GM23338 (cell line): ENCODE data around the gene TTC22. TPM values are rescaled to one million over a fixed set of nuclear protein-coding genes. Genes with fewer than 3 reads are reported as not detected.

Experiments used
- ATAC-seq: fragments of 200-7000 bp; cut with Tn5 transposase; 3 replicates; pipeline ENCODE4 v1.9.1; 2020
- DNase-seq: peaks from one replicate; pipeline ENCODE4 v3.0.0-alpha.2; 2015; ENCODE audit warnings: low spot score
- H2AFZ ChIP-seq: fragments of 200-600 bp; sonication (generic); 2 replicates; pipeline ENCODE4 v1.8.0; 2016; ENCODE audit warnings: antibody characterized with exemption, mild to moderate bottlenecking, moderate library complexity
- H3F3A ChIP-seq: fragments of 200-600 bp; sonication (generic); replicated peaks from 2 replicates; pipeline ENCODE4 v1.8.0; 2017; ENCODE audit warnings: antibody characterized with exemption, mixed run types, low read depth
- H3K27ac ChIP-seq: fragments of 200-600 bp; sonication (generic); 2 replicates; pipeline ENCODE4 v1.6.1; 2016; ENCODE audit warnings: low read depth
- H3K27me3 ChIP-seq: fragments of 200-600 bp; sonication (generic); 2 replicates; pipeline ENCODE4 v1.8.0; 2016; ENCODE audit warnings: mild to moderate bottlenecking, mixed run types, moderate library complexity; ENCODE audit not compliant: insufficient read depth
- H3K36me3 ChIP-seq: fragments of 200-600 bp; sonication (generic); 2 replicates; pipeline ENCODE4 v1.8.0; 2016; ENCODE audit warnings: mild to moderate bottlenecking; ENCODE audit not compliant: insufficient read depth
- H3K4me1 ChIP-seq: fragments of 200-600 bp; sonication (generic); 2 replicates; pipeline ENCODE4 v1.8.0; 2016; ENCODE audit warnings: mild to moderate bottlenecking, moderate library complexity; ENCODE audit not compliant: insufficient read depth
- H3K4me2 ChIP-seq: fragments of 200-600 bp; sonication (generic); 2 replicates; pipeline ENCODE4 v1.7.1; 2017; ENCODE audit warnings: mixed run types
- H3K4me3 ChIP-seq: fragments of 200-600 bp; sonication (generic); 2 replicates; pipeline ENCODE4 v1.6.1; 2016; ENCODE audit warnings: mixed run types
- H3K79me2 ChIP-seq: fragments of 200-600 bp; sonication (generic); replicated peaks from 2 replicates; pipeline ENCODE4 v1.8.0; 2017; ENCODE audit warnings: mild to moderate bottlenecking; ENCODE audit not compliant: insufficient read depth
- H3K9me2 ChIP-seq: fragments of 200-600 bp; sonication (generic); 2 replicates; pipeline ENCODE4 v1.8.0; 2017; ENCODE audit not compliant: insufficient read depth
- H4K20me1 ChIP-seq: fragments of 200-600 bp; sonication (generic); replicated peaks from 2 replicates; pipeline ENCODE4 v1.8.0; 2017; ENCODE audit warnings: mild to moderate bottlenecking; ENCODE audit not compliant: insufficient read depth
- H3K27ac Mint-ChIP-seq: 2 replicates; pipeline ENCODE4 v1.8.0; 2020; ENCODE audit warnings: inconsistent platforms, mild to moderate bottlenecking, moderate library complexity, mixed read lengths
- H3K27me3 Mint-ChIP-seq: 3 replicates; pipeline ENCODE4 v1.8.0; 2022; ENCODE audit warnings: low read depth, mild to moderate bottlenecking, moderate library complexity, mixed read lengths, inconsistent platforms; ENCODE audit not compliant: insufficient read depth, poor library complexity
- H3K36me3 Mint-ChIP-seq: 3 replicates; pipeline ENCODE4 v1.8.0; 2021; ENCODE audit warnings: low read depth, mild to moderate bottlenecking, inconsistent platforms, moderate library complexity, mixed read lengths
- H3K4me1 Mint-ChIP-seq: 3 replicates; pipeline ENCODE4 v1.8.0; 2020; ENCODE audit warnings: mild to moderate bottlenecking, inconsistent platforms, mixed read lengths
- H3K4me3 Mint-ChIP-seq: 3 replicates; pipeline ENCODE4 v1.8.0; 2021; ENCODE audit warnings: moderate library complexity, mild to moderate bottlenecking, inconsistent platforms, mixed read lengths
- H3K9me3 Mint-ChIP-seq: 3 replicates; pipeline ENCODE4 v1.8.0; 2020; ENCODE audit warnings: moderate library complexity, mild to moderate bottlenecking, inconsistent platforms, mixed read lengths
- CTCF ChIP-seq, 2 experiments: fragments of 200-600 bp in 1 of 2; sonication (generic) in 1 of 2; conservative IDR thresholded peaks; 2 replicates each; pipeline versions ENCODE4 v1.5.1 to v1.6.1; 2016 to 2017; ENCODE audit warnings: antibody characterized with exemption in 2 of 2, low read depth in 2 of 2, mild to moderate bottlenecking in 2 of 2, moderate library complexity in 1 of 2
- ETS1 ChIP-seq: IDR thresholded peaks from 2 replicates; pipeline ENCODE4 v1.6.1; 2016; ENCODE audit warnings: antibody characterized with exemption
- EZH2 ChIP-seq: fragments of 200-600 bp; sonication (generic); IDR thresholded peaks from one replicate; pipeline ENCODE4 v1.8.0; 2017; ENCODE audit warnings: antibody characterized with exemption, mild to moderate bottlenecking, low read depth; ENCODE audit not compliant: unreplicated experiment
- EZH2phosphoT487 ChIP-seq: fragments of 200-600 bp; sonication (generic); IDR thresholded peaks from one replicate; pipeline ENCODE4 v1.8.1; 2018; ENCODE audit warnings: antibody characterized with exemption; ENCODE audit not compliant: unreplicated experiment
- NANOG ChIP-seq: IDR thresholded peaks from 2 replicates; pipeline ENCODE4 v1.6.1; 2016; ENCODE audit warnings: antibody characterized with exemption, borderline replicate concordance
- POLR2AphosphoS5 ChIP-seq: IDR thresholded peaks from 2 replicates; pipeline ENCODE4 v1.6.1; 2016; ENCODE audit warnings: antibody characterized with exemption, low read depth
- ZNF114 ChIP-seq: fragments of 250-450 bp; sonication (Bioruptor Pico); IDR thresholded peaks from 2 replicates; pipeline ENCODE4 v1.5.0; 2020; ENCODE audit warnings: mild to moderate bottlenecking, moderate library complexity
- ZNF331 ChIP-seq: fragments of 250-450 bp; sonication (Bioruptor Pico); IDR thresholded peaks from 2 replicates; pipeline ENCODE4 v1.5.0; 2020; ENCODE audit warnings: low read depth, mild to moderate bottlenecking, moderate library complexity
- ZNF462 ChIP-seq: fragments of 250-450 bp; sonication (Bioruptor Pico); IDR thresholded peaks from 2 replicates; pipeline ENCODE4 v1.5.0; 2020; ENCODE audit warnings: mild to moderate bottlenecking, moderate library complexity
- polyA plus RNA-seq: library from polyadenylated mRNA; unstranded; fragments of >200 nt; fragmentation: Nextera tagmentation; extraction: Ambion mirVana; gene quantifications from 2 replicates; pipeline ENCODE4 v1.2.1, GENCODE V29; 2016
- total RNA-seq: library from RNA; depleted of rRNA; stranded (reverse); fragments of >200 nt; shearing (Covaris generic); gene quantifications from 2 replicates; pipeline ENCODE4 v1.2.3, GENCODE V29; 2014

Gene TTC22
- total and polyA plus RNA-seq, 2 experiments from 2014 or later = 1.2 to 2.5 TPM

- no peak overlapping the region for H3K4me3 ChIP-seq
- Mint-ChIP-seq H3K27me3 (peaks cover 4% of the 10 kb centered on the region), H3K27ac (no peak overlapping the region), H3K9me3 (no peaks in the 10 kb centered on the region; the same call in 2 of the 3 replicates), H3K4me1 (no peaks in the 10 kb centered on the region), H3K36me3 (peaks cover 76% of the 10 kb centered on the region), H3K4me3 (no peak overlapping the region)
- H3K9me2 ChIP-seq = no peaks in the 10 kb centered on the region
- H3K79me2 ChIP-seq = no peaks in the 10 kb centered on the region
- no peaks in the 10 kb centered on the region for H3K4me1 ChIP-seq
- H3K27me3 ChIP-seq = no peaks in the 10 kb centered on the region
- TF ChIP-seq POLR2AphosphoS5 (no peak; the same call in 1 of the 2 replicates), EZH2 (no peak), CTCF (conservative IDR thresholded peaks at IDR 0.05; ENCODE audit: low read depth in 2 of 2) (no peak), ETS1 (no peak)
- no peak overlapping the region for H3K4me2 ChIP-seq
- peaks cover 57% of the 10 kb centered on the region for H3K36me3 ChIP-seq
- ATAC-seq (no peak), DNase-seq (no peak)
- no peak overlapping the region for H2AFZ ChIP-seq
- peaks cover 40% of the 10 kb centered on the region; the same call in 1 of the 2 replicates for H3F3A ChIP-seq
- peaks cover 34% of the 10 kb centered on the region for H4K20me1 ChIP-seq
- H3K27ac ChIP-seq = no peak overlapping the region
Measured at GRCh38 chr1:54850737-54851136, 49.6 kb upstream of the TTC22 start.

- no peak overlapping the region for H3K4me3 Mint-ChIP-seq
- Histone ChIP-seq H3K79me2 (no peaks in the 10 kb centered on the region), H4K20me1 (peaks cover 34% of the 10 kb centered on the region), H3K27me3 (no peaks in the 10 kb centered on the region), H3K4me2 (no peak overlapping the region), H3K36me3 (peaks cover 57% of the 10 kb centered on the region), H3K9me2 (no peaks in the 10 kb centered on the region), H3K27ac (no peak overlapping the region), H2AFZ (no peak overlapping the region), H3F3A (peaks cover 40% of the 10 kb centered on the region; the same call in 1 of the 2 replicates), H3K4me3 (no peak overlapping the region), H3K4me1 (no peaks in the 10 kb centered on the region)
- H3K4me1 Mint-ChIP-seq = no peaks in the 10 kb centered on the region
- ATAC-seq (no peak), DNase-seq (no peak)
- no peak overlapping the region for H3K27ac Mint-ChIP-seq
- peaks cover 4% of the 10 kb centered on the region for H3K27me3 Mint-ChIP-seq
- peaks cover 70% of the 10 kb centered on the region for H3K36me3 Mint-ChIP-seq
- H3K9me3 Mint-ChIP-seq = no peaks in the 10 kb centered on the region; the same call in 2 of the 3 replicates
- no peak for TF ChIP-seq NANOG
- no peak for TF ChIP-seq ETS1
- no peak for TF ChIP-seq EZH2
- no peak for TF ChIP-seq POLR2AphosphoS5
- TF ChIP-seq EZH2phosphoT487 = no peak
- TF ChIP-seq ZNF462 (CRISPR knock-in tag) = no peak
- no peak for TF ChIP-seq ZNF331 (CRISPR knock-in tag)
- no peak for TF ChIP-seq ZNF114 (CRISPR knock-in tag)
Measured at GRCh38 chr1:54850069-54850730, 49.1 kb upstream of the TTC22 start.
